Mesenchymal stem cell (in vitro differentiated cells and primary cell): ENCODE measurements around the gene TMEM117.

Experiments
- DNase-seq: peaks from one replicate; pipeline ENCODE4 v3.0.0-alpha.2; 2013
- H2AFZ ChIP-seq: one replicate; pipeline ENCODE4 v1.6.1; 2013; ENCODE audit warnings: low read depth, mild to moderate bottlenecking, control low read depth, inconsistent platforms, low read length, moderate library complexity
- H2AK5ac ChIP-seq: 2 replicates; pipeline ENCODE4 v1.6.1; 2013; ENCODE audit warnings: low read length, moderate library complexity, mild to moderate bottlenecking, inconsistent platforms; ENCODE audit not compliant: severe bottlenecking
- H2BK120ac ChIP-seq: one replicate; pipeline ENCODE4 v1.6.1; 2013; ENCODE audit warnings: low read depth, mild to moderate bottlenecking, inconsistent platforms, low read length, moderate library complexity
- H2BK12ac ChIP-seq, 2 experiments: one replicate each; pipeline ENCODE4 v1.6.1; 2013; ENCODE audit warnings: inconsistent platforms in 2 of 2, low read length in 2 of 2, mild to moderate bottlenecking in 2 of 2, moderate library complexity in 2 of 2, control low read depth in 1 of 2
- H2BK15ac ChIP-seq: one replicate; pipeline ENCODE4 v1.6.1; 2013; ENCODE audit warnings: mild to moderate bottlenecking, low read depth, inconsistent platforms; ENCODE audit not compliant: poor library complexity, severe bottlenecking
- H2BK5ac ChIP-seq: 2 replicates; pipeline ENCODE4 v1.6.1; 2013; ENCODE audit warnings: low read depth, mild to moderate bottlenecking, low read length, control low read depth, inconsistent platforms; ENCODE audit not compliant: poor library complexity, severe bottlenecking
- H3K14ac ChIP-seq, 2 experiments: one replicate each; pipeline ENCODE4 v1.6.1; 2013; ENCODE audit warnings: inconsistent platforms in 2 of 2, low read length in 2 of 2, control low read depth in 1 of 2, mild to moderate bottlenecking in 1 of 2, moderate library complexity in 1 of 2
- H3K18ac ChIP-seq, 2 experiments: one replicate each; pipeline ENCODE4 v1.6.1; 2013; ENCODE audit warnings: inconsistent platforms in 2 of 2, low read length in 2 of 2, control low read depth in 1 of 2, low read depth in 1 of 2, mild to moderate bottlenecking in 1 of 2
- H3K23ac ChIP-seq, 2 experiments: one replicate each; pipeline ENCODE4 v1.6.1; 2013; ENCODE audit warnings: inconsistent platforms in 2 of 2, low read length in 2 of 2, mild to moderate bottlenecking in 2 of 2, moderate library complexity in 2 of 2, control low read depth in 1 of 2
- H3K27ac ChIP-seq: 2 replicates; pipeline ENCODE4 v1.5.1; 2013; ENCODE audit warnings: mild to moderate bottlenecking, moderate library complexity, low read length, control low read depth, inconsistent platforms; ENCODE audit not compliant: poor library complexity, severe bottlenecking
- H3K27me3 ChIP-seq, 2 experiments: 2 replicates each; pipeline versions ENCODE4 v1.6.1 to v1.7.0; 2013; ENCODE audit warnings: low read length in 2 of 2, mild to moderate bottlenecking in 2 of 2, moderate library complexity in 2 of 2, control low read depth in 1 of 2, inconsistent platforms in 1 of 2; ENCODE audit not compliant: control insufficient read depth in 1 of 2, insufficient read depth in 1 of 2
- H3K36me3 ChIP-seq, 2 experiments: 2 replicates each; pipeline versions ENCODE4 v1.6.1 to v1.7.0; 2013; ENCODE audit warnings: low read length in 2 of 2, control low read depth in 1 of 2, inconsistent platforms in 1 of 2, low read depth in 1 of 2, mild to moderate bottlenecking in 1 of 2; ENCODE audit not compliant: insufficient read depth in 2 of 2, control insufficient read depth in 1 of 2
- H3K4ac ChIP-seq, 2 experiments: one replicate each; pipeline ENCODE4 v1.6.1; 2013; ENCODE audit warnings: inconsistent platforms in 2 of 2, low read length in 2 of 2, mild to moderate bottlenecking in 2 of 2, moderate library complexity in 2 of 2, control low read depth in 1 of 2, low read depth in 1 of 2
- H3K4me1 ChIP-seq: 2 replicates; pipeline ENCODE4 v1.6.1; 2013; ENCODE audit warnings: low read depth, low read length, control low read depth; ENCODE audit not compliant: control insufficient read depth, insufficient read depth
- H3K4me2 ChIP-seq: 2 replicates; pipeline ENCODE4 v1.6.1; 2013; ENCODE audit warnings: low read length, mild to moderate bottlenecking, inconsistent platforms; ENCODE audit not compliant: poor library complexity, severe bottlenecking
- H3K4me3 ChIP-seq, 2 experiments: 2 replicates each; pipeline versions ENCODE4 v1.5.1 to v1.7.0; 2013; ENCODE audit warnings: low read length in 2 of 2, mild to moderate bottlenecking in 2 of 2, control low read depth in 1 of 2, low read depth in 1 of 2; ENCODE audit not compliant: insufficient read depth in 1 of 2
- H3K79me1 ChIP-seq: replicated peaks from 2 replicates; pipeline ENCODE4 v1.6.1; 2013; ENCODE audit warnings: mild to moderate bottlenecking, control low read depth, low read length, inconsistent platforms; ENCODE audit not compliant: poor library complexity, severe bottlenecking
- H3K9ac ChIP-seq: 2 replicates; pipeline ENCODE4 v1.7.0; 2013; ENCODE audit warnings: mild to moderate bottlenecking, low read length, moderate library complexity
- H3K9me3 ChIP-seq: 2 replicates; pipeline ENCODE4 v1.7.0; 2013; ENCODE audit warnings: mild to moderate bottlenecking, low read length; ENCODE audit not compliant: control insufficient read depth
- H4K8ac ChIP-seq: one replicate; pipeline ENCODE4 v1.6.1; 2013; ENCODE audit warnings: inconsistent platforms, mild to moderate bottlenecking, low read length, moderate library complexity
- H4K91ac ChIP-seq: one replicate; pipeline ENCODE4 v1.6.1; 2013; ENCODE audit warnings: mild to moderate bottlenecking, low read length, inconsistent platforms
- WGBS: methylation state at CpG from one replicate; pipeline ENCODE4 v1.1.7; 2013; ENCODE audit warnings: mixed read lengths; 5-methylcytosine and 5-hydroxymethylcytosine counted together

The TMEM117 gene

GRCh38 chr12:43858096-43858495, 22.2 kb downstream of the TMEM117 start:
- H3K18ac ChIP-seq = no peak overlapping the region
- no peak overlapping the region for H2AK5ac ChIP-seq
- no peak overlapping the region for H3K27ac ChIP-seq
- 90% methylated on average over 7 of the region's 7 CpGs for whole genome bisulfite sequencing
- H3K9me3 ChIP-seq = no peaks in the 10 kb centered on the region
- no peak overlapping the region for H4K8ac ChIP-seq
- no peak overlapping the region for H4K91ac ChIP-seq
- H3K27me3 ChIP-seq = no peaks in the 10 kb centered on the region
- H2BK120ac ChIP-seq = no peak overlapping the region
- H3K23ac ChIP-seq = no peak overlapping the region
- H2BK12ac ChIP-seq = no peak overlapping the region
- H3K9ac ChIP-seq = no peak overlapping the region
- no peak overlapping the region for H2BK15ac ChIP-seq
- peaks cover 2% of the 10 kb centered on the region for H3K79me1 ChIP-seq
- H3K4me1 ChIP-seq = no peaks in the 10 kb centered on the region
- no peak overlapping the region for H2BK5ac ChIP-seq
- no peak overlapping the region for H3K4me3 ChIP-seq
- H3K4me2 ChIP-seq = no peak overlapping the region
- H3K4ac ChIP-seq = no peak overlapping the region
- DNase-seq = no peak
- no peak overlapping the region for H3K14ac ChIP-seq
- no peaks in the 10 kb centered on the region for H3K36me3 ChIP-seq
- no peak overlapping the region for H2AFZ ChIP-seq

DNA sequence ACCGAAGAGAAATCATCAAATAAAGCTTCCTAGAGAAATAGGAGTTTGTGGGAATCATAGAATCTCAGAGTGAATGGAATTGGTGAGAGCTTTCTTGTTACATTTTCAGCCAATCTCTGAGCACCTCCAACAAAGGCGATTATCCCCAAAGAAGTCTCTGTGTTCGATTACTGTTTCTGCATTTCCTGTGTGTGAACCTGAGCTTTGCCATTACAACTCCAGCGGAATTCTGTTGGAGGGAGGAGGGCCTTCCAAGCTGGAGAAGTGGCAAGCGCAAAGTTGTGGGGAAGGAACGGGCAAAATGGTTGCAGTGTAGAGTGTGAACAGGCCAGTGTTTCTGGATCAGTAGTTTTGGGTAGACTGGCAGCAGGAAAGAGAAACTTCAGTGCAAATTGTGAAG, 23.1 kb downstream of the TMEM117 start:
- H3K27ac ChIP-seq = no peak overlapping the region
- H3K79me1 ChIP-seq = peaks cover 4% of the 10 kb centered on the region
- no peak overlapping the region for H2AFZ ChIP-seq
- no peak overlapping the region for H3K14ac ChIP-seq
- H3K4ac ChIP-seq = no peak overlapping the region
- no peak overlapping the region for H2BK120ac ChIP-seq
- WGBS = 84% methylated on average over 6 of the region's 6 CpGs
- H3K4me1 ChIP-seq = peaks cover under 1% of the 10 kb centered on the region
- no peak overlapping the region for H3K4me2 ChIP-seq
- no peaks in the 10 kb centered on the region for H3K27me3 ChIP-seq
- H2AK5ac ChIP-seq = no peak overlapping the region
- H3K23ac ChIP-seq = no peak overlapping the region
- H3K36me3 ChIP-seq = no peaks in the 10 kb centered on the region
- H2BK12ac ChIP-seq = no peak overlapping the region
- H4K8ac ChIP-seq = no peak overlapping the region
- no peak overlapping the region for H4K91ac ChIP-seq
- no peak overlapping the region for H3K18ac ChIP-seq
- no peak overlapping the region for H2BK5ac ChIP-seq
- H3K9me3 ChIP-seq = no peaks in the 10 kb centered on the region
- no peak for DNase-seq
- no peak overlapping the region for H3K9ac ChIP-seq
- no peak overlapping the region for H2BK15ac ChIP-seq
- H3K4me3 ChIP-seq = no peak overlapping the region

GRCh38 chr12:43861015-43861839, 25.3 kb downstream of the TMEM117 start:
- H2BK15ac ChIP-seq = no peak overlapping the region
- H3K4me1 ChIP-seq = peaks cover 2% of the 10 kb centered on the region
- no peak overlapping the region for H3K18ac ChIP-seq
- H2BK120ac ChIP-seq = no peak overlapping the region
- WGBS = 89% methylated on average over 3 of the region's 7 CpGs
- no peak overlapping the region for H3K4me2 ChIP-seq
- no peak overlapping the region for H4K8ac ChIP-seq
- H3K79me1 ChIP-seq = peaks cover 5% of the 10 kb centered on the region
- no peaks in the 10 kb centered on the region for H3K36me3 ChIP-seq
- no peaks in the 10 kb centered on the region for H3K9me3 ChIP-seq
- no peaks in the 10 kb centered on the region for H3K27me3 ChIP-seq
- H3K4me3 ChIP-seq = no peak overlapping the region
- no peak overlapping the region for H3K27ac ChIP-seq
- H2AFZ ChIP-seq = no peak overlapping the region
- H4K91ac ChIP-seq = no peak overlapping the region
- peak; percentile 14 for DNase-seq
- no peak overlapping the region for H3K4ac ChIP-seq
- no peak overlapping the region for H2AK5ac ChIP-seq
- no peak overlapping the region for H2BK12ac ChIP-seq
- no peak overlapping the region for H2BK5ac ChIP-seq
- H3K9ac ChIP-seq = no peak overlapping the region
- no peak overlapping the region for H3K23ac ChIP-seq
- no peak overlapping the region for H3K14ac ChIP-seq

DNA sequence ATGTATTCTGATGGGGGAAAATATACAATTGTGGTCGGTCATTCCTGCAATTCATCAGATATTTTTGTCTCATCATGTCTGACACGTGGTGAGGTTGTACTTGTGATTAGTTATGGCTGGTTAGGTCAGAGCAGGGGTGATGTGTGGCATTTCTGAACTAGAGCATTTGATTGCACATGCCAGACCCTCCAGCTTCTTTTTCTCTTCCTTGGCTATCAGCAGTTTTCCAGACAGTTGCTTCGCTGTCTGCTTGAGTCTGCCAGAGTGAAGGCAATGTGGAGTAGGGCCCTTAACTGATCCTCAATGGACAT, 25.9 kb downstream of the TMEM117 start:
- Histone ChIP-seq H3K18ac (no peak overlapping the region), H2AFZ (no peak overlapping the region), H3K9me3 (no peaks in the 10 kb centered on the region), H4K91ac (no peak overlapping the region), H3K4ac (no peak overlapping the region), H3K79me1 (peaks cover 5% of the 10 kb centered on the region), H4K8ac (no peak overlapping the region), H3K4me1 (peaks cover 2% of the 10 kb centered on the region), H3K23ac (no peak overlapping the region), H2BK15ac (no peak overlapping the region), H3K4me2 (no peak overlapping the region), H2BK120ac (no peak overlapping the region), H3K36me3 (no peaks in the 10 kb centered on the region), H3K9ac (no peak overlapping the region), H2AK5ac (no peak overlapping the region), H3K4me3 (no peak overlapping the region), H3K14ac (no peak overlapping the region), H3K27ac (no peak overlapping the region), H2BK5ac (no peak overlapping the region), H2BK12ac (no peak overlapping the region), H3K27me3 (no peaks in the 10 kb centered on the region)
- DNase-seq = no peak
- 79% methylated on average over 3 of the region's 3 CpGs for WGBS
